HepG2 (cell line): Measurements from ENCODE around the gene ZNF292. TPM values are rescaled to one million over a fixed set of nuclear protein-coding genes. Genes with fewer than 3 reads are reported as not detected.

Experiments used
- ATAC-seq: fragments of 200-7000 bp; cut with Tn5 transposase; 3 replicates; pipeline ENCODE4 v1.9.1; 2020; ENCODE audit warnings: mild to moderate bottlenecking, moderate library complexity
- BruUV-seq: library from RNA; stranded (reverse); fragments of 400-500 nt; replicated peaks from 2 replicates; lab custom pipeline; 2021; lab: Mats Ljungman, UMichigan
- CTCF ChIA-PET: fragments of 300-600 bp; formaldehyde crosslinking; extraction: SDS; loops from one replicate; lab custom pipeline; 2021; ENCODE audit warnings: low total read pairs, inconsistent platforms, low intra/inter-chr PET ratio; lab: Yijun Ruan, JAX
- POLR2A ChIA-PET: fragments of 350-600 bp; sonication (Branson Sonifier 250); formaldehyde crosslinking; loops from one replicate; lab custom pipeline; 2020; ENCODE audit warnings: antibody characterized with exemption, inconsistent platforms; lab: Yijun Ruan, JAX
- DNase-seq: peaks from one replicate; pipeline ENCODE4 v3.0.0-alpha.2; 2015; ENCODE audit warnings: low spot score
- FAIRE-seq: peaks from 3 replicates; lab custom pipeline; 2011; peaks lifted over from hg19 to GRCh38; lab: Jason Lieb, UNC
- H2AFZ ChIP-seq: one replicate; pipeline ENCODE4 v1.6.1; 2011; ENCODE audit warnings: low read length, inconsistent platforms
- H3K27ac ChIP-seq: fragments of 300-600 bp; 3 replicates; pipeline ENCODE4 v1.8.0; 2011; ENCODE audit warnings: mixed run types, mild to moderate bottlenecking, mixed read lengths, low read length, inconsistent platforms; ENCODE audit not compliant: insufficient read depth; ENCODE audit errors: extremely low read length
- H3K27me3 ChIP-seq, 2 experiments: fragments of 200-600 bp in 1 of 2; 2 replicates in 1 of 2; 3 replicates in 1 of 2; pipeline versions ENCODE4 v1.6.0 to v1.8.0; 2011; ENCODE audit warnings: low read length in 2 of 2, mild to moderate bottlenecking in 2 of 2, moderate library complexity in 2 of 2, inconsistent platforms in 1 of 2; ENCODE audit not compliant: insufficient read depth in 2 of 2, control insufficient read depth in 1 of 2
- H3K36me3 ChIP-seq, 2 experiments: fragments of 200-600 bp in 1 of 2; replicated peaks in 1 of 2; 2 replicates in 1 of 2; 3 replicates in 1 of 2; pipeline versions ENCODE4 v1.5.1 to v1.8.0; 2011; ENCODE audit warnings: low read length in 2 of 2, inconsistent platforms in 1 of 2; ENCODE audit not compliant: insufficient read depth in 2 of 2, control insufficient read depth in 1 of 2
- H3K4me1 ChIP-seq: 2 replicates; pipeline ENCODE4 v1.5.1; 2012; ENCODE audit warnings: low read length, inconsistent platforms; ENCODE audit not compliant: insufficient read depth
- H3K4me2 ChIP-seq: 2 replicates; pipeline ENCODE4 v1.6.0; 2011; ENCODE audit warnings: low read depth, low read length, inconsistent platforms
- H3K4me3 ChIP-seq, 3 experiments: fragments of 200-600 bp in 1 of 3; sonication (generic), shearing (Covaris generic) in 1 of 3; replicated peaks in 1 of 3; 2 replicates each; pipeline ENCODE4 v1.5.1; 2011 to 2016; ENCODE audit warnings: low read length in 3 of 3, inconsistent platforms in 2 of 3, low read depth in 2 of 3, mild to moderate bottlenecking in 2 of 3, control low read depth in 1 of 3, mixed read lengths in 1 of 3; ENCODE audit not compliant: insufficient read depth in 1 of 3
- H3K79me2 ChIP-seq: one replicate; pipeline ENCODE4 v1.6.1; 2011; ENCODE audit warnings: low read length, inconsistent platforms; ENCODE audit not compliant: insufficient read depth
- H3K9ac ChIP-seq: 2 replicates; pipeline ENCODE4 v1.6.0; 2011; ENCODE audit warnings: mild to moderate bottlenecking, low read depth, low read length, inconsistent platforms; ENCODE audit not compliant: insufficient read depth
- H3K9me3 ChIP-seq: 2 replicates; pipeline ENCODE4 v1.5.1; 2012; ENCODE audit warnings: mild to moderate bottlenecking, low read length
- H4K20me1 ChIP-seq: 2 replicates; pipeline ENCODE4 v1.6.0; 2011; ENCODE audit warnings: inconsistent platforms, mild to moderate bottlenecking, low read length, moderate library complexity; ENCODE audit not compliant: insufficient read depth
- GATAD2A ChIP-seq: IDR thresholded peaks from 2 replicates; pipeline ENCODE4 v1.6.1; 2016
- KAT8 ChIP-seq: IDR thresholded peaks from 2 replicates; pipeline ENCODE4 v1.6.1; 2016; ENCODE audit warnings: missing genetic modification reagents, missing compliant biosample characterization
- TBL1XR1 ChIP-seq: fragments of 150-350 bp; IDR thresholded peaks from 2 replicates; pipeline ENCODE4 v1.6.1; 2014; ENCODE audit warnings: borderline replicate concordance, low read length; ENCODE audit not compliant: partially characterized antibody
- YEATS4 ChIP-seq: sonication (generic); formaldehyde crosslinking; IDR thresholded peaks from 2 replicates; pipeline ENCODE4 v1.4.0; 2020; ENCODE audit warnings: missing genetic modification reagents, borderline replicate concordance
- ZBTB40 ChIP-seq, 2 experiments: fragments of 450-650 bp in 1 of 2; sonication (generic) in 1 of 2; formaldehyde crosslinking in 1 of 2; IDR thresholded peaks; 2 replicates each; pipeline versions ENCODE4 v1.6.1 to v1.8.0; 2016 to 2022; ENCODE audit warnings: antibody characterized with exemption in 1 of 2, mild to moderate bottlenecking in 1 of 2, missing genetic modification reagents in 1 of 2
- ZBTB7A ChIP-seq: sonication (generic); formaldehyde crosslinking; IDR thresholded peaks from 2 replicates; pipeline ENCODE4 v1.8.0; 2022; ENCODE audit warnings: mild to moderate bottlenecking, missing genetic modification reagents
- WGBS: methylation state at CpG from one replicate; pipeline ENCODE4 v1.1.6; 2017; ENCODE audit warnings: low lambda C conversion rate; 5-methylcytosine and 5-hydroxymethylcytosine counted together
- in situ Hi-C: cut with HindIII; loops from 2 replicates; pipeline ENCODE4 v1.10.0; 2017; ENCODE audit warnings: low pct_unique_long_range_greater_than_20kb; ENCODE audit not compliant: extremely low pct_ligation_motif_present
- intact Hi-C: fragments of 100-400 bp; cut with micrococcal nuclease; formaldehyde crosslinking; loops from one replicate; pipeline ENCODE4 v1.10.0; 2022; ENCODE audit not compliant: unreplicated experiment
- polyA plus RNA-seq, 8 experiments: library from polyadenylated mRNA; depleted of rRNA in 3 of 8; stranded (reverse) in 7 of 8; unstranded in 1 of 8; fragments of >200 nt; fragmentation: Illumina TruSeq in 4 of 8; extraction: Trizol in 4 of 8; gene quantifications; 2 replicates each; pipeline versions ENCODE4 v1.2.1 to v1.2.3, GENCODE V29; 2011 to 2016; ENCODE audit warnings: low read depth in 4 of 8, missing spikeins in 1 of 8, mixed read lengths in 1 of 8; ENCODE audit not compliant: insufficient read depth in 1 of 8
- total RNA-seq, 5 experiments: library from RNA; depleted of rRNA; stranded (reverse); fragments of >200 nt; fragmentation: Illumina TruSeq; extraction: Trizol; gene quantifications; 2 replicates each; pipeline ENCODE4 v1.2.3, GENCODE V29; 2016; ENCODE audit warnings: low read depth in 1 of 5

The ZNF292 gene
- total and polyA plus RNA-seq, 2 of the 13 experiments (the other 11 are each of a cell fraction or from before 2014, with no cell fraction given) = 9.9 to 12.8 TPM

DNA sequence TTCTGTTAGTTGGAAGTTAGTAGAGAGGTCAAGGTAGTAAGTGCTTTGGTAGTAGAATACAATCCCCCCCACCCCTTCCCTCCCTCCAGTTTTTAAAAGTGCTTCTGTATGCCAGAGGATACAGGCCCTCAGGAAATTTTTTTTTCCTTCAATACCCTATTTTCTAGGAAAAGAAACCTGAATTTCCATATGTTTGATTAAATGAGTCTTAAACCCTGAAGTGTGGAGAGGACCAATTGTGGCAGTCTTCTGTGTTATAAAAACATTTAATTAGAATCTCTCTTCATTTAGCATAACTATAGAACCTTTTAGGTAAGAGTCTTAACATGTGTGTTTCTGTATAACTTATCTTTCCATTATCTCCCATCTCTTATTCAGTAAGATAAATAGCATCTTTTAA, 59.5 kb downstream of the ZNF292 start:
- Histone ChIP-seq H2AFZ (no peak overlapping the region), H3K4me2 (no peak overlapping the region), H3K4me1 (peaks cover 26% of the 10 kb centered on the region), H3K27me3 (no peaks in the 10 kb centered on the region), H3K27ac (no peak overlapping the region), H4K20me1 (peaks cover 51% of the 10 kb centered on the region), H3K9ac (no peak overlapping the region), H3K36me3 (peaks cover 4 to 33% of the 10 kb centered on the region in 2 experiments), H3K79me2 (peaks cover 59% of the 10 kb centered on the region), H3K9me3 (no peaks in the 10 kb centered on the region), H3K4me3 (no peak overlapping the region)
- no peak for DNase-seq
- TF ChIP-seq YEATS4 (no peak), TBL1XR1 (no peak), ZBTB7A (CRISPR knock-in tag) (no peak)
- BruUV-seq = no TSS peak
- FAIRE-seq = no peak
- CTCF ChIA-PET = no interaction called here
- in situ Hi-C loops (no loop called here), intact Hi-C loops (no loop called here)
- ATAC-seq = no peak
- POLR2A ChIA-PET = no interaction called here

DNA sequence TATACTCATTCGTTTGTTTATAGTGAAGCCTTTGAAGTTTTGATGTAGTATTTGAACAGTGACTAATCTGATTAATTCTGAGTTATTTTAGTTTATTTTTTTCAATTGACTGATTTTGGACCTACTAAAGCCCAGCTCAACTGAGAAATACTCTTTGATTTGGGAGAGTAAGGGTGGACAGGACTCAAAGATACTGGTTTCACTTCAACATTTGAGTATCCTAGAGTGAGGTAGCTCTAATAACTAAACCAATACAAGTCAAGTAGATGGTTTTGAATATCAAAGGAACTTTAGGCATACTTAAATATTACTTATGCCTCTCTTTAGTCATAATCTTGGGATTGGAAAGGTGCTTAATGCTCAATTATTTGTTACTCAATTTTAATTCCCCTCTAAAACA, 65.6 kb downstream of the ZNF292 start:
- Histone ChIP-seq H3K27ac (no peak overlapping the region), H3K9ac (no peak overlapping the region), H3K4me2 (no peak overlapping the region), H3K36me3 (peaks cover 8 to 79% of the 10 kb centered on the region in 2 experiments), H3K9me3 (no peaks in the 10 kb centered on the region), H2AFZ (no peak overlapping the region), H3K4me3 (no peak overlapping the region), H3K27me3 (no peaks in the 10 kb centered on the region), H3K79me2 (no peaks in the 10 kb centered on the region), H3K4me1 (no peaks in the 10 kb centered on the region), H4K20me1 (0 out of 2 replicates have a peak, but pooled peaks cover 3% of the 10 kb centered on the region)
- BruUV-seq = no TSS peak
- DNase-seq (no peak), ATAC-seq (no peak), FAIRE-seq (no peak)
- intact Hi-C loops = no loop called here
- CTCF ChIA-PET = no interaction called here
- in situ Hi-C loops = no loop called here
- POLR2A ChIA-PET = no interaction called here
- WGBS = 100% methylated on average over 1 of the region's 1 CpG
- TF ChIP-seq KAT8 (no peak), ZBTB40 (IDR thresholded peaks at IDR 0.05) (no peak), ZBTB40 (CRISPR knock-in tag; IDR thresholded peaks at IDR 0.05) (no peak), GATAD2A (no peak)
